Measurements from ENCODE around the gene SSR4.
"Not testable (repeated sequence)": the region's sequence is repeated elsewhere in the genome, so short reads cannot be mapped to it uniquely, and the experiment has no call there.

SSR4 gene

GRCh38 chrX:153806999-153807575 lies 12.6 kb downstream of the SSR4 start:
- no peak for DNase-seq

GRCh38 chrX:153807976-153808375 lies 13.5 kb downstream of the SSR4 start:
- DNase-seq, result no peak

- DNase-seq, result no peak
Measured at GRCh38 chrX:153812220-153812619, 17.8 kb downstream of the SSR4 start.

GRCh38 chrX:153813161-153813560 lies 18.7 kb downstream of the SSR4 start:
- no peak for DNase-seq

- no peak for DNase-seq
Measured at GRCh38 chrX:153814591-153815315, 20.3 kb downstream of the SSR4 start.

GRCh38 chrX:153816831-153817690 lies 22.6 kb downstream of the SSR4 start:
- peak; percentile 49 for DNase-seq

- not testable (repeated sequence) for DNase-seq
Measured at GRCh38 chrX:153818064-153818463, 23.6 kb downstream of the SSR4 start.

GRCh38 chrX:153818571-153819383 lies 24.3 kb downstream of the SSR4 start:
- peak; percentile 57 for DNase-seq

- no peak for DNase-seq
Measured at GRCh38 chrX:153819384-153820040, 25.0 kb downstream of the SSR4 start.

GRCh38 chrX:153820601-153821000 lies 26.1 kb downstream of the SSR4 start:
- no peak for DNase-seq

GRCh38 chrX:153821066-153821465 lies 26.6 kb downstream of the SSR4 start:
- DNase-seq, result no peak

GRCh38 chrX:153824348-153824747 lies 29.9 kb downstream of the SSR4 start:
- DNase-seq, result no peak

- DNase-seq, result no peak
Measured at GRCh38 chrX:153825042-153825441, 30.6 kb downstream of the SSR4 start.

GRCh38 chrX:153827016-153827415 lies 32.5 kb downstream of the SSR4 start:
- DNase-seq, result no peak

GRCh38 chrX:153827903-153828302 lies 33.4 kb downstream of the SSR4 start:
- DNase-seq, result no peak

- DNase-seq, result no peak
Measured at GRCh38 chrX:153828308-153828707, 33.8 kb downstream of the SSR4 start.

GRCh38 chrX:153828723-153829548 lies 34.5 kb downstream of the SSR4 start:
- DNase-seq, result no peak

GRCh38 chrX:153829549-153829798 lies 35.0 kb downstream of the SSR4 start:
- no peak for DNase-seq

- DNase-seq, result peak; percentile 16
Measured at GRCh38 chrX:153829799-153830639, 35.6 kb downstream of the SSR4 start, which contains the start of gene PDZD4. TSS of gene PDZD4 (minus strand) at chrX:153830544. CDS start at chrX:153830298, 246 bp downstream.

GRCh38 chrX:153830640-153831428 lies 36.4 kb downstream of the SSR4 start:
- no peak for DNase-seq
